Amygdala (tissue), 56 donors: ENCODE data around the gene AKAP6.

Source experiments
- DNase-seq, 56 donors: peaks; one replicate each; lab custom pipeline; 2025; lab: John Stamatoyannopoulos, UW

The AKAP6 gene

GRCh38 chr14:32835924-32836323, 506.8 kb downstream of the AKAP6 start:
- no peak for DNase-seq

- no peak for DNase-seq
Measured at GRCh38 chr14:32841698-32842097, 512.6 kb downstream of the AKAP6 start.

DNA sequence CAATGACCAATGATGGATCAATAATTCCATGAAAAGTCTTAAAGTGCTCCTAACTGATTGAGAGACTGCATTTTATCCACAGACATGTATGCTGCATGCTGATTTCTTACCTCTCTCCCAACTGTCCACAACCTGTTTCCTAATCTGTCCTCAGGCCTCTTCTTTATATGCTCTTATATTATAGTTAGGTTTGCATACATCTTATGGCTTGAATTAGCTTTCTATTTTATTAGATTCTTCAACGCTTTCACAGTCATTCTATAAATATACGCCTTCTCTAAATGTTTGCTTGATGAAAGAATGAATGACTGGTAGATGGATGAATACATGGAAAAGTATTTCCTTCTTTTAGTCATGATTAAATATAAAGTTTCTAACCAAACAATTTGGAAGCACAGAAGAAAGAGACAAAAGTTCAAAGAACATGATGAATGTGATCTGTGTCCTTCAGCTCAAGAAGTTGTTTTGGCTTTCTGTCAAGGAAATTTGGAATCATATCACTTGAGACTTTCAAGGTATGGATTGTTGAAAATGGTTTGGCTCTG, 517.8 kb downstream of the AKAP6 start:
- DNase-seq = no peak

DNA sequence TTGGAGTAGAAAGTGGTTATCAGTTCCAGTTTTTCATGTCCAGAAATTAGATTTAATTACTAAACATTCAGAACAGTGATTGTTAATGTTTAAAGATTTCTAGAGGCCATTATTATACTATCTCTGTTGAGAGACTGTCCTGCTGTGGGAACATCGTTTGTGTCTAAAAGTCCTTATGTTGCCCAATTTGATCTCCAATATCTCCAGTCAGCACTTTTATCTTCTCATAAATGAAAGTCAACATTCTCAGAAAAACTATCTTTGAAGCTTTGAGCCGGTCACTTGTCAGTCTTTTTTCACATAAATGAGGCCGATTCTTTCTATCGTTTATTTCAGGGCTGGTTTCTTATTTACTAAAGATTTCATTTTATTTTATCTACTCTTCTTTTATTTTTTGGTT, 518.8 kb downstream of the AKAP6 start:
- DNase-seq = no peak

- DNase-seq = no peak
Measured at GRCh38 chr14:32865827-32866376, 536.8 kb downstream of the AKAP6 start.

GRCh38 chr14:32883188-32883587, 554.1 kb downstream of the AKAP6 start:
- no peak for DNase-seq
